22Rv1 (cell line): ENCODE data around the gene PALM2AKAP2.

Source experiments
- H3K27ac ChIP-seq: fragments of 450-650 bp; 2 replicates; pipeline ENCODE4 v1.5.1; 2017
- CTCF ChIP-seq: fragments of 450-650 bp; IDR thresholded peaks from 2 replicates; pipeline ENCODE4 v1.5.1; 2017; ENCODE audit warnings: mild to moderate bottlenecking
- ZFX ChIP-seq: fragments of 450-650 bp; IDR thresholded peaks from 2 replicates; pipeline ENCODE4 v1.6.1; 2017; ENCODE audit warnings: antibody characterized with exemption, borderline replicate concordance

The PALM2AKAP2 gene

DNA sequence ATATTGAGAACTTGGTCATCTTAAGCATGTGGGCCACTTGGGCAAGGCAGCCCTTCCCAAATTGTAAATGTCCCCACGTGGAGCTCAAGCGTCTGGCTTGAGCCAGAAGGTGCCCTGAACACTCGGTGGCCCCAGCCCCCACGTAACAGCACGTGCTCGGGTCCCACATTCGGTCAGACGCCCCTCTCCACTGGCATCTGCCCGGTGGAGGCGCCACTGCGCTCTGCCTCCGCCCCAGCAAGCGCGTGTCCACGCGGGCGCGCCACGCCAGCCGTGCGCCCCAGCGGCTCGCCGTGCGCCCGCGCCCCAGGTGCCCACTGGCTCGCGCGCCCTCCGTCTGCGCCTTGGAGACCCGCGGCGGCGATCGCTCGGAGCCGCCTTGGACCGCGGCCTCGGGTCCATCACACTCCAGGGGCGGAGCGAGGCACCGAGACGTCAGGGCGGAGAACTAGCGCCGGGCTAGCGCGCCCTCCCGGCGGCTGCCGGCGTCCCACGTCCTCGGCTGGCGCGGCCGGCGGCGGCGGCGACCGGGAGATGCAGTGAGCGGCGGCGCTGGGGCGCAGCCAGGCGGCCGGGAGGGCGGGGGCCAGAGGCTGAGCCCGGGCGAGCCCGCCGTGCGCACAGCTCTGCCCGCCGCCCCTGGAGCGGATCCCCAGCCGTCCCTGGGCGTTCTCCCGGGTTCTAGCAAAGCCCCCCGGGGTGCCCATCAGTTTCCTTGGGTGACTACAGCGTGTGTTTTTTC lies at the start of gene PALM2AKAP2:
TSS of gene PALM2AKAP2 (plus strand) at position 488 of the 742 bp plus-strand sequence. CDS start 291 bp downstream, outside the sequence.
- no peak within 1 kb of the TSS for H3K27ac ChIP-seq
- TF ChIP-seq ZFX (no peak), CTCF (peak; percentile 58)

DNA sequence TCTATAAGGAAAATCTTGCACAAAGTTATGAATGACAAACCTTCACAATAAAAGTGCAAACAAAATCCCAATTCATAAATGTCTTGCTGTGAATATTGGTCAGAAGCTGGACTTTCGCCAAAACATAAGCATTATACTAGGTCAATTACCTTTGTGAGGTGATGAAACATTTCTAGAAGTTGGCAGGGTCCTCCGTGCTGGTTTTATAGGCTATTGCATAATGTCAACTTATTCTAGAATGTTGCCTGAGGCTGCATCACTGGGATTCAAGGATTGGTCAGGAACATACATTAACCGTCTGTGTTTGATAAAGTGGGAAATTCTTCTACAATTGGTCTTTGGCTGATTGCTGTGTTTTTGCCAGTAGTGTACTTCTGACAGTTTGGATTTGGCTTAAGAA lies 49.8 kb upstream of the PALM2AKAP2 start:
- H3K27ac ChIP-seq, result no peak overlapping the region
- TF ChIP-seq ZFX (no peak), CTCF (no peak)

DNA sequence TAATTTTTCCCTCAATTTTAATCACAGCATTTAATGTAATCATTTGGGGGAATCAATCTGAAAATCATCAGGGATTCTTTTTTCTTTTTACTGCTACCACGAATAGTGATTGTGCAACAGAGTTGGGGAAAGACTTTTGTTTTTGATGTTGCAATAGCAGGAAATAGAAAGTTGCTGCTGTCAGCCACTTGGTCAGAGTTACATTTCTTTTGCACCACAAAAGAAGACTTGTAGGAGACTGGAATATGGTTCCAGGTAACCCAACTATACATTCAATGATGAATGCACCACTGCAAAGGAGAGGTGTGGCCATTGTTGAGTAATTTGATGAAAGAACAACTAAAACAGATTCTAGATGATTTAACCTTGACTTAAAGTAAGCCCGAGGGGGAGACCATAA lies 46.3 kb upstream of the PALM2AKAP2 start:
- no peak overlapping the region for H3K27ac ChIP-seq
- TF ChIP-seq ZFX (no peak), CTCF (no peak)

- TF ChIP-seq CTCF (no peak), ZFX (no peak)
- H3K27ac ChIP-seq, result no peak overlapping the region
Measured at GRCh38 chr9:109734814-109735213, 45.2 kb upstream of the PALM2AKAP2 start.

GRCh38 chr9:109735801-109736200 lies 44.2 kb upstream of the PALM2AKAP2 start:
- TF ChIP-seq CTCF, result no peak
- TF ChIP-seq ZFX, result no peak

GRCh38 chr9:109737295-109737694 lies 42.7 kb upstream of the PALM2AKAP2 start:
- no peak for TF ChIP-seq CTCF
- no peak for TF ChIP-seq ZFX

More at GRCh38 chr9:109735801-109736200, 44.2 kb upstream of the PALM2AKAP2 start:
- no peak overlapping the region for H3K27ac ChIP-seq

GRCh38 chr9:109739760-109740159 lies 40.2 kb upstream of the PALM2AKAP2 start:
- no peak for TF ChIP-seq ZFX
- TF ChIP-seq CTCF, result no peak
- no peak overlapping the region for H3K27ac ChIP-seq

More at GRCh38 chr9:109737295-109737694, 42.7 kb upstream of the PALM2AKAP2 start:
- H3K27ac ChIP-seq, result no peak overlapping the region
